Neural progenitor cell (in vitro differentiated cells): ENCODE data around the gene SLC38A9. TPM values are rescaled to one million over a fixed set of nuclear protein-coding genes. Genes with fewer than 3 reads are reported as not detected.
"Not testable (repeated sequence)": the region's sequence is repeated elsewhere in the genome, so short reads cannot be mapped to it uniquely, and the experiment has no call there.

ENCODE experiments used
- DNase-seq: peaks from one replicate; pipeline ENCODE4 v3.0.0-alpha.2; 2016; ENCODE audit warnings: low spot score
- H2AFZ ChIP-seq: fragments of 200-600 bp; sonication (generic); replicated peaks from 2 replicates; pipeline ENCODE4 v1.6.1; 2016; ENCODE audit warnings: antibody characterized with exemption
- H3F3A ChIP-seq: fragments of 200-600 bp; sonication (generic); 2 replicates; pipeline ENCODE4 v1.6.1; 2016; ENCODE audit warnings: antibody characterized with exemption, low read depth
- H3K27ac ChIP-seq: fragments of 200-600 bp; sonication (generic); 2 replicates; pipeline ENCODE4 v1.5.1; 2016; ENCODE audit warnings: mild to moderate bottlenecking
- H3K27me3 ChIP-seq: fragments of 200-600 bp; sonication (generic); 2 replicates; pipeline ENCODE4 v1.6.1; 2016; ENCODE audit warnings: mild to moderate bottlenecking, moderate library complexity
- H3K36me3 ChIP-seq: fragments of 200-600 bp; sonication (generic); 2 replicates; pipeline ENCODE4 v1.5.1; 2016
- H3K4me1 ChIP-seq: fragments of 200-600 bp; sonication (generic); 2 replicates; pipeline ENCODE4 v1.6.1; 2016; ENCODE audit warnings: mixed run types
- H3K4me2 ChIP-seq: fragments of 200-600 bp; sonication (generic); 2 replicates; pipeline ENCODE4 v1.6.1; 2016
- H3K4me3 ChIP-seq: fragments of 200-600 bp; sonication (generic); 2 replicates; pipeline ENCODE4 v1.5.1; 2016
- H3K79me2 ChIP-seq: fragments of 200-600 bp; sonication (generic); 2 replicates; pipeline ENCODE4 v1.6.1; 2016; ENCODE audit warnings: low read depth
- H3K9ac ChIP-seq: fragments of 200-600 bp; sonication (generic); 2 replicates; pipeline ENCODE4 v1.6.1; 2016
- H3K9me3 ChIP-seq: fragments of 200-600 bp; sonication (generic); 2 replicates; pipeline ENCODE4 v1.5.1; 2016; ENCODE audit warnings: low read depth
- H4K20me1 ChIP-seq: fragments of 200-600 bp; sonication (generic); 2 replicates; pipeline ENCODE4 v1.6.1; 2016; ENCODE audit warnings: low read depth
- H3K27ac Mint-ChIP-seq: 3 replicates; pipeline ENCODE4 v1.8.0; 2021; ENCODE audit warnings: mixed read lengths
- H3K27me3 Mint-ChIP-seq: 2 replicates; pipeline ENCODE4 v1.8.0; 2022; ENCODE audit warnings: low read depth, mild to moderate bottlenecking, inconsistent platforms, moderate library complexity, mixed read lengths; ENCODE audit not compliant: insufficient read depth
- H3K36me3 Mint-ChIP-seq: 3 replicates; pipeline ENCODE4 v1.8.0; 2021; ENCODE audit warnings: mixed read lengths
- H3K4me1 Mint-ChIP-seq: 3 replicates; pipeline ENCODE4 v1.8.0; 2021; ENCODE audit warnings: mixed read lengths
- H3K4me3 Mint-ChIP-seq: 3 replicates; pipeline ENCODE4 v1.8.0; 2021; ENCODE audit warnings: mild to moderate bottlenecking, moderate library complexity, mixed read lengths
- H3K9me3 Mint-ChIP-seq: 3 replicates; pipeline ENCODE4 v1.8.0; 2020; ENCODE audit warnings: mixed read lengths
- EZH2 ChIP-seq: fragments of 200-600 bp; sonication (generic); IDR thresholded peaks from 2 replicates; pipeline ENCODE4 v1.6.1; 2017; ENCODE audit warnings: antibody characterized with exemption, mild to moderate bottlenecking, moderate library complexity
- EZH2phosphoT487 ChIP-seq: fragments of 200-600 bp; sonication (generic); IDR thresholded peaks from 2 replicates; pipeline ENCODE4 v1.6.1; 2017; ENCODE audit warnings: antibody characterized with exemption
- total RNA-seq: library from RNA; depleted of rRNA; stranded (reverse); fragments of >200 nt; gene quantifications from 2 replicates; pipeline ENCODE4 v1.2.3, GENCODE V29; 2015; ENCODE audit warnings: low replicate concordance
- TF ChIP-seq, protein P1 (sequence below): fragments of 200-600 bp; sonication (generic); IDR thresholded peaks from 2 replicates; pipeline ENCODE4 v1.5.1; 2017; ENCODE audit warnings: antibody characterized with exemption, mild to moderate bottlenecking

The SLC38A9 gene
- total RNA-seq, 1 donor from 2014 or later: 57.7 TPM

DNA sequence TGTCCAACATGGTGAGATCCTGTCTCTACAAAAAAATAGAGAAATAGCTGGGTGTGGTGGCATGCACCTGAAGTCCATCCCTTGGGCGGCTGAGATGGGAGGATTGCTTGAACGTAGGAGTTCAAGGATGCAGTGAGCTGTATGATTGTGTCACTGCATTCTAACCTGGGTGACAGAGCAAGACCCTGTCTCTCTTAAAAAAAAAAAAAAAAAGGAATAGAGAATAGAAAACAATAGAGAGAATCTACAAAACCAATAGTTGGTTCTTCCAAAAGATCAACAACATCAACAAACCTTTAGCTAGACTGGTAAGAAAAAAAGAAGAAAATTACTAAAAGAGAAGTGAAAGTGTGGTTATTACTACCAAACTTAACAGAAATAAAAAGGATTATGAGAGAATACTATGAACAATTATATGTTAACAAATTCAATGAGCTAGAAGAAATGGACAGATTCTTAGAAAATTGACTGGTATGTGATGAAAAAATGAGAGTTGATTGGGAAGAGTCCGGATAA lies 8.1 kb upstream of the SLC38A9 start:
- no peaks in the 10 kb centered on the region for H3K79me2 ChIP-seq
- H3K27me3 ChIP-seq: no peaks in the 10 kb centered on the region
- H3K4me1 ChIP-seq: no peaks in the 10 kb centered on the region
- H4K20me1 ChIP-seq: no peaks in the 10 kb centered on the region
- H3K9me3 ChIP-seq: no peaks in the 10 kb centered on the region
- no peak overlapping the region for H3K27ac ChIP-seq
- no peaks in the 10 kb centered on the region for H3K36me3 ChIP-seq
- no peak overlapping the region for H2AFZ ChIP-seq
- Mint-ChIP-seq H3K4me1 (no peaks in the 10 kb centered on the region), H3K36me3 (peaks cover 2% of the 10 kb centered on the region), H3K27me3 (peaks cover 3% of the 10 kb centered on the region), H3K27ac (no peak overlapping the region), H3K4me3 (no peak overlapping the region), H3K9me3 (peaks cover 18% of the 10 kb centered on the region)
- no peaks in the 10 kb centered on the region for H3F3A ChIP-seq
- H3K4me2 ChIP-seq: no peak overlapping the region
- H3K9ac ChIP-seq: no peak overlapping the region
- H3K4me3 ChIP-seq: no peak overlapping the region
- DNase-seq: no peak
- TF ChIP-seq, protein P1, sequence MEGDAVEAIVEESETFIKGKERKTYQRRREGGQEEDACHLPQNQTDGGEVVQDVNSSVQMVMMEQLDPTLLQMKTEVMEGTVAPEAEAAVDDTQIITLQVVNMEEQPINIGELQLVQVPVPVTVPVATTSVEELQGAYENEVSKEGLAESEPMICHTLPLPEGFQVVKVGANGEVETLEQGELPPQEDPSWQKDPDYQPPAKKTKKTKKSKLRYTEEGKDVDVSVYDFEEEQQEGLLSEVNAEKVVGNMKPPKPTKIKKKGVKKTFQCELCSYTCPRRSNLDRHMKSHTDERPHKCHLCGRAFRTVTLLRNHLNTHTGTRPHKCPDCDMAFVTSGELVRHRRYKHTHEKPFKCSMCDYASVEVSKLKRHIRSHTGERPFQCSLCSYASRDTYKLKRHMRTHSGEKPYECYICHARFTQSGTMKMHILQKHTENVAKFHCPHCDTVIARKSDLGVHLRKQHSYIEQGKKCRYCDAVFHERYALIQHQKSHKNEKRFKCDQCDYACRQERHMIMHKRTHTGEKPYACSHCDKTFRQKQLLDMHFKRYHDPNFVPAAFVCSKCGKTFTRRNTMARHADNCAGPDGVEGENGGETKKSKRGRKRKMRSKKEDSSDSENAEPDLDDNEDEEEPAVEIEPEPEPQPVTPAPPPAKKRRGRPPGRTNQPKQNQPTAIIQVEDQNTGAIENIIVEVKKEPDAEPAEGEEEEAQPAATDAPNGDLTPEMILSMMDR: no peak
- TF ChIP-seq EZH2 (no peak), EZH2phosphoT487 (no peak)

DNA sequence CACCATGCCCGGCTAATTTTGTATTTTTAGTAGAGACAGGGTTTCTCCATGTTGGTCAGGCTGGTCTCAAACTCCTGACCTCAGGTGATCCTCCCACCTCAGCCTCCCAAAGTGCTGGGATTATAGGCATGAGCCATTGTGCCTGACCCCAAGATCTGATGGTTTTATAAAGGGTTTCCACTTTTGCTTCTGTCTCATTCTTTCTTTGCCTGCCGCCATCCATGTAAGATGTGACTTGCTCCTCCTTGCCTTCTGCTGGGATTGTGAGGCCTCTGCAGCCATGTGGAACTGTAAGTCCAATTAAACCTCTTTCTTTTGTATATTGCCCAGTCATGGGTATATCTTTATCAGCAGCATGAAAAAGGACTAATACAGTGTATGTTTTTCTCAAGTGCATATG lies 6.9 kb upstream of the SLC38A9 start:
- not testable (repeated sequence) for H3K4me2 ChIP-seq, H3K27ac Mint-ChIP-seq, H3K4me1 Mint-ChIP-seq, H4K20me1 ChIP-seq, H3K4me3 Mint-ChIP-seq, H2AFZ ChIP-seq, H3K79me2 ChIP-seq, H3K36me3 Mint-ChIP-seq, H3K4me3 ChIP-seq, H3K27ac ChIP-seq, DNase-seq, H3K9me3 ChIP-seq, H3K27me3 Mint-ChIP-seq, H3K9ac ChIP-seq, H3K27me3 ChIP-seq, H3K4me1 ChIP-seq, H3F3A ChIP-seq, H3K36me3 ChIP-seq
- H3K9me3 Mint-ChIP-seq: peaks cover 19% of the 10 kb centered on the region

DNA sequence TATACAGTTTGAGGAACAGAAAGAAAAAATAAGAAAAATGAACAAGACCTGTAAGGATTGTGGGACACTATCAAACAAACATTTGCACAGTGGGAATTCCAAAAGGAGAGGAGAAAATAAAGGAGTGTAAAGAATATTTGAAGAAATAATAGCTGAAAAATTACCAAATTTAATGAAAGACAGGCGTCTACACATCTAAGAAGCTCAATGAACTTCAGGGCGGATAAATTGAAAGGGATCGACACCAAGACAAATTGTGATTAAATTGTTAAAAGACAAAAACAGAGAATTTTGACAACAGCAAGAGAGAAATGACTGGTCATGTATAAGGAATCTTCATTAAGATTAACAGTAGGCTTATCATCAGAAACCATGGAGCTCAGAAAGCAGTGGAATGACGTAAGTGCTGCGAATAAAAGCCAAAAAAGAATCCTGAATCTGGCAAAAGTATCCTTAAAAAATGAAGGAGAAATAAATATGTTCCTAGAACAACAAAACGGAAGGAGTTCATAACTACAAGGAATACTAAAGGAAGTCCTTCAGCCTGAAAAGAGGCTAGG lies 3.5 kb upstream of the SLC38A9 start:
- Mint-ChIP-seq H3K9me3 (peaks cover 19% of the 10 kb centered on the region), H3K4me1 (peaks cover 16% of the 10 kb centered on the region), H3K36me3 (peaks cover 2% of the 10 kb centered on the region), H3K27me3 (peaks cover 8% of the 10 kb centered on the region), H3K4me3 (no peak overlapping the region), H3K27ac (no peak overlapping the region)
- Histone ChIP-seq H3F3A (no peaks in the 10 kb centered on the region), H4K20me1 (no peaks in the 10 kb centered on the region), H3K9ac (no peak overlapping the region), H3K4me1 (peaks cover 5% of the 10 kb centered on the region), H3K27me3 (no peaks in the 10 kb centered on the region), H3K27ac (no peak overlapping the region), H3K36me3 (no peaks in the 10 kb centered on the region), H2AFZ (no peak overlapping the region), H3K4me2 (no peak overlapping the region), H3K4me3 (no peak overlapping the region), H3K9me3 (no peaks in the 10 kb centered on the region), H3K79me2 (peaks cover 12% of the 10 kb centered on the region)
- DNase-seq: no peak
- TF ChIP-seq EZH2phosphoT487: no peak
- TF ChIP-seq EZH2: no peak
- TF ChIP-seq, protein P1: no peak

DNA sequence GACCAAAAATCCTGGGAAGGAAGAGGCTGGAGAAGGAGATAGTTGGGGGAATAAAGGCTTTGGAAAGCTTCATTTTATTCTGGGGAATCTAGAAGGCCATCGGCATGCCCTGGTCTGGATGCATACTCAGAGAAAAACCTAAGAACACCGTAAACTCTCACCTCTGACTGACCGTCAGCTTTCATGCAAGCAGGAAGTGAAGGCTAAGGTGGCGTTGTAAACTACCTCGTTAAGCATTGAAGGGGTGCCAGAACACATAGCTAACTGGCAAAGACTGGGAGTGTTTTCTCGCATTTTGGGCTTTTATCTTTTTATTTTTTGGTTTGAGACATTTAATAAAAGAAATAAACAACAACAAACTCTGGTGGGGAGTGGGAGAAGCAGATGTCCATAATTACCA lies 2.6 kb upstream of the SLC38A9 start:
- Histone ChIP-seq H4K20me1 (no peaks in the 10 kb centered on the region), H3K79me2 (peaks cover 14% of the 10 kb centered on the region), H3K27me3 (no peaks in the 10 kb centered on the region), H3K36me3 (no peaks in the 10 kb centered on the region), H3K27ac (no peak overlapping the region), H3K9ac (no peak overlapping the region), H2AFZ (no peak overlapping the region), H3K4me3 (no peak overlapping the region), H3K9me3 (no peaks in the 10 kb centered on the region), H3F3A (no peaks in the 10 kb centered on the region), H3K4me1 (peaks cover 5% of the 10 kb centered on the region), H3K4me2 (no peak overlapping the region)
- H3K4me3 Mint-ChIP-seq: no peak overlapping the region
- no peak overlapping the region for H3K27ac Mint-ChIP-seq
- peaks cover 19% of the 10 kb centered on the region for H3K9me3 Mint-ChIP-seq
- peaks cover 16% of the 10 kb centered on the region for H3K4me1 Mint-ChIP-seq
- peaks cover 2% of the 10 kb centered on the region for H3K36me3 Mint-ChIP-seq
- TF ChIP-seq EZH2: no peak
- TF ChIP-seq, protein P1: no peak
- no peak for TF ChIP-seq EZH2phosphoT487
- H3K27me3 Mint-ChIP-seq: peaks cover 8% of the 10 kb centered on the region
- no peak for DNase-seq
